ENCODE results near the gene LRRFIP1. TPM values are rescaled to one million over a fixed set of nuclear protein-coding genes. Genes with fewer than 3 reads are reported as not detected.

LRRFIP1 gene
- total and polyA plus RNA-seq, 2 of the 13 experiments (the other 11 are each of a cell fraction or from before 2014, with no cell fraction given) = 15.9 to 40.5 TPM

GRCh38 chr2:237600205-237600846 lies 27.1 kb upstream of the LRRFIP1 start (continued):
- peak; percentile 45 for TF ChIP-seq UBTF (CRISPR knock-in tag; IDR thresholded peaks at IDR 0.05)
- no peak for TF ChIP-seq CENPT (CRISPR knock-in tag; IDR thresholded peaks at IDR 0.05; ENCODE audit: low read depth)
- TF ChIP-seq ZKSCAN8 (CRISPR knock-in tag; IDR thresholded peaks at IDR 0.05; ENCODE audit: borderline replicate concordance) = peak; percentile 49; the same call in 1 of the 2 replicates
- TF ChIP-seq ZNF350 (CRISPR knock-in tag; IDR thresholded peaks at IDR 0.05; ENCODE audit: borderline replicate concordance, low read depth) = 0 out of 2 replicates have a peak, but pooled peaks have one; percentile 30
- TF ChIP-seq RBM39 (IDR thresholded peaks at IDR 0.05; ENCODE audit: low read depth, low read length, poor library complexity, severe bottlenecking) = no peak
- peak; percentile 73; the same call in 1 of the 2 replicates for TF ChIP-seq IKZF5 (CRISPR knock-in tag; IDR thresholded peaks at IDR 0.05)
- TF ChIP-seq ZMYM4 (CRISPR knock-in tag; IDR thresholded peaks at IDR 0.05) = peak; percentile 23; the same call in 1 of the 2 replicates
- TF ChIP-seq ELF1 (CRISPR knock-in tag; IDR thresholded peaks at IDR 0.05) = 0 out of 2 replicates have a peak, but pooled peaks have one; percentile 28
- TF ChIP-seq ZNF484 (CRISPR knock-in tag; IDR thresholded peaks at IDR 0.05; ENCODE audit: borderline replicate concordance, low read depth) = no peak
- no peak for TF ChIP-seq FOXA1 (IDR thresholded peaks at IDR 0.05)
- TF ChIP-seq FOXA1 (CRISPR knock-in tag; IDR thresholded peaks at IDR 0.05) = 0 out of 2 replicates have a peak, but pooled peaks have one; percentile 10
- peak; percentile 40; the same call in 1 of the 2 replicates for TF ChIP-seq SP140L (CRISPR knock-in tag; IDR thresholded peaks at IDR 0.05; ENCODE audit: borderline replicate concordance)
- TF ChIP-seq ZNF512 (CRISPR knock-in tag; IDR thresholded peaks at IDR 0.05) = peak; percentile 53; the same call in 1 of the 2 replicates
- peak; percentile 72 for TF ChIP-seq SAP130 (CRISPR knock-in tag; IDR thresholded peaks at IDR 0.05; ENCODE audit: low read depth)
- no peak for TF ChIP-seq U2AF2 (IDR thresholded peaks at IDR 0.05; ENCODE audit: low read depth, low read length)
- peak; percentile 45; the same call in 1 of the 2 replicates for TF ChIP-seq TARDBP (CRISPR knock-in tag; IDR thresholded peaks at IDR 0.05)
- TF ChIP-seq TAF1 (CRISPR knock-in tag; IDR thresholded peaks at IDR 0.05) = peak; percentile 7; the same call in 1 of the 2 replicates
- peak; percentile 47; the same call in 1 of the 2 replicates for TF ChIP-seq ZNF772 (CRISPR knock-in tag; IDR thresholded peaks at IDR 0.05)
- peak; percentile 70; the same call in 1 of the 2 replicates for TF ChIP-seq ATF7-NPFF (CRISPR knock-in tag; IDR thresholded peaks at IDR 0.05; ENCODE audit: low read depth)
- TF ChIP-seq ZNF574 (CRISPR knock-in tag; IDR thresholded peaks at IDR 0.05) = peak; percentile 35
- peak; percentile 23; the same call in 1 of the 2 replicates for TF ChIP-seq STAG1 (CRISPR knock-in tag; IDR thresholded peaks at IDR 0.05)
- no peak for TF ChIP-seq PHB2 (IDR thresholded peaks at IDR 0.05; ENCODE audit: partially characterized antibody)

Data from HepG2 (cell line).